ENCODE data around the gene IFNL4.

DNA sequence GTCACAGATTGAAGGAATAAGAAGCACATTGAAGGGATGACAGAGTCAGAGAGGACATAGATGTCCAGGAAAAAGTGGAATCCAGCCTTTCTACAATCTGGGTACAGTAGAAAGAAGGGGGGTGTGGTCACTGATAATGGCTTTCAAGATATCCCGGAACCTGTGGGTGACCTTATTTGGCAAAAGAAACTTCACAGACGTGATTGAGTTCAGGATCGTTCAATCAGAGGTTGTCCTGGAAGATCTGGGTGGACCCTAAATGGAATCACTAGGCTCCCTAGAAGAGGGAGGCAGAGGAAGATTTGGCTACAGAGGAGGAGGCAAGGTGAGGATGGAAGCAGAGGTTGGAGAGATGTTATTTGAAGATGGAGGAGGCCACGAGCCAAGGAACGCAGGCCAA is 31.6 kb downstream of the IFNL4 start:
- TF ChIP-seq POLR2AphosphoS5 (IDR thresholded peaks at IDR 0.05; ENCODE audit: low read depth, low read length) (no peak), TAF1 (IDR thresholded peaks at IDR 0.05; ENCODE audit: borderline replicate concordance, low read depth, low read length) (no peak), POLR2A (IDR thresholded peaks at IDR 0.05; ENCODE audit: low read depth, low read length) (no peak)

Measured in GM12892 (cell line).